Thyroid gland (tissue), 4 donors: ENCODE results near the gene CDC42EP4. TPM values are rescaled to one million over a fixed set of nuclear protein-coding genes. Genes with fewer than 3 reads are reported as not detected.

Experiments
- DNase-seq, 2 donors: peaks; one replicate each; pipeline ENCODE4 v3.0.0-alpha.2; 2019
- H3K27ac ChIP-seq, 3 donors: fragments of 200-600 bp; sonication (generic); 1 replicate in 2 of 3; 2 replicates in 1 of 3; pipeline ENCODE4 v1.5.1; 2016 to 2019; ENCODE audit warnings: mild to moderate bottlenecking in 1 of 3, moderate library complexity in 1 of 3
- H3K27me3 ChIP-seq: fragments of 200-600 bp; sonication (generic); one replicate; pipeline ENCODE4 v1.5.1; 2019
- H3K36me3 ChIP-seq, 2 donors: fragments of 200-600 bp; sonication (generic); one replicate each; pipeline ENCODE4 v1.5.1; 2016 to 2019
- H3K4me1 ChIP-seq, 2 donors: fragments of 200-600 bp; sonication (generic); one replicate each; pipeline ENCODE4 v1.5.1; 2017 to 2019
- H3K4me3 ChIP-seq, 3 donors: fragments of 200-600 bp; sonication (generic); replicated peaks in 1 of 3; 1 replicate in 2 of 3; 2 replicates in 1 of 3; pipeline ENCODE4 v1.5.1; 2016; ENCODE audit warnings: mild to moderate bottlenecking in 1 of 3
- H3K9me3 ChIP-seq: fragments of 200-600 bp; sonication (generic); one replicate; pipeline ENCODE4 v1.5.1; 2017
- CTCF ChIP-seq, 6 experiments: fragments of 200-600 bp in 3 of 6; fragments of 450-650 bp in 3 of 6; sonication (generic) in 3 of 6; IDR thresholded peaks; one replicate each; pipeline ENCODE4 v1.5.1; 2016 to 2019; ENCODE audit warnings: antibody characterized with exemption in 6 of 6, mild to moderate bottlenecking in 2 of 6, inconsistent platforms in 1 of 6, moderate library complexity in 1 of 6
- POLR2A ChIP-seq, 2 donors: fragments of 450-650 bp; IDR thresholded peaks; one replicate each; pipeline ENCODE4 v1.6.1; 2017; ENCODE audit warnings: antibody characterized with exemption in 2 of 2, mild to moderate bottlenecking in 2 of 2, moderate library complexity in 1 of 2
- WGBS, 2 donors: methylation state at CpG; one replicate each; pipeline ENCODE4 v1.1.5; 2017; 5-methylcytosine and 5-hydroxymethylcytosine counted together
- intact Hi-C: fragments of 100-400 bp; cut with DNase I; formaldehyde crosslinking; loops from one replicate; pipeline ENCODE4 v1.15.1; 2023
- total RNA-seq, 4 donors: library from RNA; depleted of rRNA; stranded (reverse); fragments of >200 nt; gene quantifications; one replicate each; pipeline ENCODE4 v1.2.3, GENCODE V29; 2016

Gene CDC42EP4
- total RNA-seq, 4 donors from 2014 or later: 68.7 to 172 (median 97.3) TPM

GRCh38 chr17:73301369-73301768 lies 10.4 kb downstream of the CDC42EP4 start:
- no peak for TF ChIP-seq POLR2A (IDR thresholded peaks at IDR 0.05)
- no peak for TF ChIP-seq CTCF (IDR thresholded peaks at IDR 0.05)
- intact Hi-C loops: no loop called here
- Histone ChIP-seq H3K27ac (peak overlapping the region; percentile 25 to 67 (median 31)), H3K4me3 (no peak overlapping the region), H3K27me3 (no peaks in the 10 kb centered on the region), H3K36me3 (no peaks in the 10 kb centered on the region), H3K4me1 (peaks cover 67 to 85% of the 10 kb centered on the region in 2 donors), H3K9me3 (no peaks in the 10 kb centered on the region)
- WGBS, 2 donors: 85 to 86% methylated on average over 2 of the region's 2 CpGs
- DNase-seq: no peak

DNA sequence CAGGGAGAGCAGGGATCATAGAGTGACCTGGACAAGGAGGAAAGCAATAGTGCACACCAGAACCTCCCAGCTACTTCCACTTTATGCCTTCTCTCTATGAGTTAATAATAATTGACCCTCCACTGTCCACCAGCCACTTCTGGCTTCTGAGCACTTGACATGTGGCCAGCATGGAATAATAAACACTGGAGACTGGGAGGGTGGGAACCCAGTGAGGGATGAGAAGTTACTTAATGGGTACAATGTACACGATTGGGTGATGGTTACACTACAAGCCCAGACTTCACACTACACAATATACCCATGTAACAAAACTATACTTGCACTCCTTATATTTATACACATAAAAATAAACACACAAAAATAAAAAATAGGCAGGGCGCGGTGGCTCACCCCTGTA lies 11.4 kb downstream of the CDC42EP4 start:
- no peak for DNase-seq
- intact Hi-C loops: no loop called here
- H3K4me1 ChIP-seq: peaks cover 61 to 78% of the 10 kb centered on the region in 2 donors
- H3K4me3 ChIP-seq: no peak overlapping the region
- H3K27me3 ChIP-seq: no peaks in the 10 kb centered on the region
- H3K27ac ChIP-seq: peak overlapping the region; percentile 58 to 78 (median 67)
- no peaks in the 10 kb centered on the region for H3K36me3 ChIP-seq
- TF ChIP-seq POLR2A (IDR thresholded peaks at IDR 0.05): no peak
- no peak for TF ChIP-seq CTCF (IDR thresholded peaks at IDR 0.05)
- no peaks in the 10 kb centered on the region for H3K9me3 ChIP-seq
- 66 to 67% methylated on average over 3 of the region's 3 CpGs for WGBS, 2 donors

GRCh38 chr17:73297934-73298861 lies 13.6 kb downstream of the CDC42EP4 start:
- Histone ChIP-seq H3K36me3 (no peaks in the 10 kb centered on the region), H3K4me3 (no peak overlapping the region), H3K9me3 (no peaks in the 10 kb centered on the region), H3K27me3 (no peaks in the 10 kb centered on the region), H3K27ac (peak overlapping the region; percentile 65 to 80 (median 79)), H3K4me1 (peaks cover 59 to 78% of the 10 kb centered on the region in 2 donors)
- TF ChIP-seq POLR2A (IDR thresholded peaks at IDR 0.05): no peak
- TF ChIP-seq CTCF (IDR thresholded peaks at IDR 0.05): no peak
- 59 to 62% methylated on average over 15 of the region's 15 CpGs for WGBS, 2 donors
- DNase-seq: peak; percentile 59 to 61
- intact Hi-C loops: no loop called here

GRCh38 chr17:73293480-73293911 lies 18.3 kb downstream of the CDC42EP4 start:
- H3K4me1 ChIP-seq: peaks cover 74 to 85% of the 10 kb centered on the region in 2 donors
- no peaks in the 10 kb centered on the region for H3K36me3 ChIP-seq
- intact Hi-C loops: no loop called here
- DNase-seq: peak; percentile 96
- no peaks in the 10 kb centered on the region for H3K9me3 ChIP-seq
- H3K27me3 ChIP-seq: no peaks in the 10 kb centered on the region
- no peak overlapping the region for H3K4me3 ChIP-seq
- 15 to 35% methylated on average over 6 to 9 of the region's 9 CpGs for WGBS, 2 donors
- H3K27ac ChIP-seq: peak overlapping the region; percentile 94 to 98 (median 94)
- TF ChIP-seq POLR2A (IDR thresholded peaks at IDR 0.05) (peak in 1 of 2 donors; percentile 69), CTCF (IDR thresholded peaks at IDR 0.05) (peak in 1 of 6 experiments; percentile 7)

DNA sequence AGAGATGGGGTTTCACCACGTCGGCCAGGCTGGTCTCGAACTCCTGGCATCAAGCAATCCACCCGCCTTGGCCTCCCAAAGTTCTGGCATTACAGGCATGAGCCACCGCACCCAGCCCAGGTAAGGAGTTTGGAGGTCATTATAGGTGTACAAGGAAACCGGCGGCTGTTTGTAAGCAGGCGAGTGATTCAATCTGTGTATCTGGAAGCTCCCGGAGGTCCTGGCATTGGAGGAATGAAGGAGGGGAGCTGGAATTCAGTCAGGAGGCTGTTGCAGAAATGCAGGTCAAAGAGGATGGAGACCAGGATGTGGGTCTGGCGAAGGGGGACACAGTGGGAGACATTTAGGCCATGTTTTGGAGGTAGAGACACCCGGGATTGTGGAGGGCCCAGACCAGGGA lies 18.8 kb downstream of the CDC42EP4 start:
- TF ChIP-seq POLR2A (IDR thresholded peaks at IDR 0.05): no peak
- peak in 1 of 6 experiments; percentile 3 for TF ChIP-seq CTCF (IDR thresholded peaks at IDR 0.05)
- peaks cover 72 to 85% of the 10 kb centered on the region in 2 donors for H3K4me1 ChIP-seq
- DNase-seq: peak in 1 of 2 donors; percentile 40
- H3K9me3 ChIP-seq: no peaks in the 10 kb centered on the region
- peak overlapping the region; percentile 94 to 98 (median 94) for H3K27ac ChIP-seq
- no peak overlapping the region for H3K4me3 ChIP-seq
- H3K27me3 ChIP-seq: no peaks in the 10 kb centered on the region
- H3K36me3 ChIP-seq: no peaks in the 10 kb centered on the region
- 58 to 62% methylated on average over 11 of the region's 11 CpGs for WGBS, 2 donors
- intact Hi-C loops: no loop called here
